ENCODE results near the gene SCN5A. TPM values are rescaled to one million over a fixed set of nuclear protein-coding genes. Genes with fewer than 3 reads are reported as not detected.

Gene SCN5A
- total RNA-seq, 1 experiment from 2014 or later, result 0.69 TPM

DNA sequence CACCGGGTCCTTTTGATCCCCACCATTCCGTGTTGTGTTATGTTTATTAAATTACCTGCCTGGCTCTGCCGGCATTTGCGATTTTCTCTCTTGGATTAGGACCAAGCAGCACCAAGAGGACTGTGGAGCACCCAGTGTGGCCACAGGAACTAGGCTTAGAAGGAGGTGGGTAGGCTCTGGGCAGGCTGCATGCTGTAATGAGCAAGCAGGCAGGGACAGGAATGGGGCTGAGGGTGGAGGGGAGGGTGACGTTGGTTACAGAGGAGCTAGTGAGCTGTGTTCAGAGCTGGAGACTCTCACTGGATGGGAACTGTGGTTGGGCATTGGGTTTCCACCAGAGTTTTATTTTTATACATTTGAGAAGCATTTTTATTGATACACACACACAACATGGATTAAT lies 7.9 kb upstream of the SCN5A start:
- TF ChIP-seq CTCF (IDR thresholded peaks at IDR 0.05), result no peak
- no peak for TF ChIP-seq REST (IDR thresholded peaks at IDR 0.05; ENCODE audit: insufficient read depth in 1 of 2, low read depth in 2 of 2, low read length in 1 of 2)
- TF ChIP-seq SIN3A (IDR thresholded peaks at IDR 0.05; ENCODE audit: borderline replicate concordance, insufficient read depth, low read depth, low read length), result no peak
- TF ChIP-seq POLR2AphosphoS5 (IDR thresholded peaks at IDR 0.05; ENCODE audit: low read depth, low read length), result no peak
- no peak for TF ChIP-seq TCF7L2 (IDR thresholded peaks at IDR 0.05; ENCODE audit: low read depth, low read length)
- Histone ChIP-seq H3K27ac (ENCODE audit: low read length) (no peak overlapping the region), H3K27me3 (ENCODE audit: control insufficient read depth, insufficient read depth, low read length) (peaks cover under 1% of the 10 kb centered on the region; the same call in 1 of the 2 replicates), H3K36me3 (ENCODE audit: control insufficient read depth, insufficient read depth, low read length) (no peaks in the 10 kb centered on the region), H3K9me3 (ENCODE audit: control insufficient read depth, insufficient read depth, low read depth, low read length) (no peaks in the 10 kb centered on the region), H3K4me3 (ENCODE audit: low read depth in 2 of 2, low read length in 2 of 2) (no peak overlapping the region), H3K4me1 (ENCODE audit: control insufficient read depth, insufficient read depth, low read length) (no peaks in the 10 kb centered on the region)
- no peak for DNase-seq (ENCODE audit: low read depth, low spot score)
- POLR2A ChIA-PET, result no interaction called here
- BruUV-seq (replicated peaks), result no TSS peak
- CTCF ChIA-PET, result no interaction called here
- in situ Hi-C loops (cut with HindIII; ENCODE audit: low pct_unique_long_range_greater_than_20kb, low sequenced_read_pairs), result loop anchor here (25.0 kb wide), 1 partner anchor 145 kb away; no protein-coding TSS in a partner anchor
- intact Hi-C loops (cut with micrococcal nuclease; ENCODE audit: unreplicated experiment), result no loop called here
- ATAC-seq, result no peak

DNA sequence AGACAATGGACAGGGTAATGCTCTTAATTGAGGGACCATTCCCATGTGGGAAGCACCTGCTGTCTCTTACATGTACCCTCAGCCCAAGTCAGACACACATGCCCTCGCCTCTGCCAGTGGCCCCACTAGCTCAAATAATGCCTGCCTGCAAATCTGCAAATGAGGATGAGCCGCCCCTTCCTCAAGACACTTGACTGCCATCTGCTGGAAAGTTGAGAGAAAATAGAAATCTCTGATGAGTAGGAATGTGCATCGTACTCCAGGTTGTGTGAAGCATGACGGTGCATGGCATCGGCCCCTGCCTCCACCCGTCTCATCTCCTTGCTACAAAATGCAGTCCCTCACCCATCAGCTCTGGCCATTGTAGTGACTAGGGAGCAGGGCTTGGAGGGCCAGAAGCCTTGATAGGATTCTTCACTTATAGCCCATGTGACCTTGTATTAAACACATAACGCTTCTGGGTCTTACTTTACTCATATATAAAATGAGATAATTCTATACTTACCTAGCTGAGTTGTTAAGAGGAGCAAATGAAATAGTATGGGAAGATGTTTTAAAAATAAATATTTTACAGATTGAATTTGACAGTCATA lies 6.3 kb upstream of the SCN5A start:
- ATAC-seq, result peak; percentile 71; the same call in 1 of the 2 replicates
- Histone ChIP-seq H3K27me3 (ENCODE audit: control insufficient read depth, insufficient read depth, low read length) (peaks cover 2% of the 10 kb centered on the region; the same call in 1 of the 2 replicates), H3K9me3 (ENCODE audit: control insufficient read depth, insufficient read depth, low read depth, low read length) (no peaks in the 10 kb centered on the region), H3K4me3 (ENCODE audit: low read depth in 2 of 2, low read length in 2 of 2) (no peak overlapping the region), H3K36me3 (ENCODE audit: control insufficient read depth, insufficient read depth, low read length) (no peaks in the 10 kb centered on the region), H3K4me1 (ENCODE audit: control insufficient read depth, insufficient read depth, low read length) (no peaks in the 10 kb centered on the region), H3K27ac (ENCODE audit: low read length) (no peak overlapping the region)
- CTCF ChIA-PET, result interaction anchor here (0.8 kb wide), 1 partner anchor 134 kb away, joined by 3 read pairs; no protein-coding TSS in a partner anchor
- intact Hi-C loops (cut with micrococcal nuclease; ENCODE audit: unreplicated experiment), result no loop called here
- no peak for DNase-seq (ENCODE audit: low read depth, low spot score)
- peak; percentile 69 for TF ChIP-seq CTCF (IDR thresholded peaks at IDR 0.05)
- no peak for TF ChIP-seq POLR2AphosphoS5 (IDR thresholded peaks at IDR 0.05; ENCODE audit: low read depth, low read length)
- in situ Hi-C loops (cut with HindIII; ENCODE audit: low pct_unique_long_range_greater_than_20kb, low sequenced_read_pairs), result loop anchor here (25.0 kb wide), 1 partner anchor 144 kb away; no protein-coding TSS in a partner anchor
- POLR2A ChIA-PET, result no interaction called here
- BruUV-seq (replicated peaks), result no TSS peak

All from Panc1 (cell line).